Right ventricle myocardium inferior (tissue), 1 donor: ENCODE results near the gene TTC9C. TPM values are rescaled to one million over a fixed set of nuclear protein-coding genes. Genes with fewer than 3 reads are reported as not detected.
"Not testable (repeated sequence)": the region's sequence is repeated elsewhere in the genome, so short reads cannot be mapped to it uniquely, and the experiment has no call there.

ENCODE experiments used
- ATAC-seq: fragments of 200-7000 bp; cut with Tn5 transposase; one replicate; pipeline ENCODE4 v1.9.1; 2020; ENCODE audit warnings: mild to moderate bottlenecking, moderate library complexity
- DNase-seq: peaks from one replicate; pipeline ENCODE4 v3.0.0; 2021; ENCODE audit errors: missing footprints
- intact Hi-C: fragments of 100-400 bp; cut with DNase I; formaldehyde crosslinking; loops from one replicate; pipeline ENCODE4 v1.11.0; 2022
- total RNA-seq: library from RNA; stranded (reverse); fragmentation: NEBNext Ultra II Directional; extraction: Animal tissue kit (Norgen Biotek cat#: 25700); gene quantifications from one replicate; pipeline ENCODE4 v1.2.1, GENCODE V29; 2021
- donor health status: DM: no; HTN: yes; CAD: no; lungs with severe emphysema.

Gene TTC9C
- total RNA-seq, 1 donor from 2014 or later = 14.1 TPM

GRCh38 chr11:62727165-62727871, 968 bp upstream of the TTC9C start, which contains the start of gene HNRNPUL2:
TSS of gene HNRNPUL2 (minus strand) at chr11:62727457. CDS start at chr11:62727156, 301 bp downstream.
- intact Hi-C loops = loop anchor here (1.0 to 5.0 kb wide), 5 partner anchors 19 to 130 kb away; partner anchors contain the start of genes C11orf98, CSKMT, STX5 and TEX54
- DNase-seq = peak; percentile 99
- peak; percentile 94 for ATAC-seq

GRCh38 chr11:62727872-62728170, 465 bp upstream of the TTC9C start:
- intact Hi-C loops = loop anchor here (1.0 to 5.0 kb wide), 6 partner anchors 19 to 129 kb away; partner anchors contain the start of genes C11orf98, CSKMT, STX5 and TEX54

GRCh38 chr11:62730076-62730475, 1.8 kb downstream of the TTC9C start:
- intact Hi-C loops, DNase-seq, ATAC-seq: not testable (repeated sequence)

More at GRCh38 chr11:62727872-62728170, 465 bp upstream of the TTC9C start:
- ATAC-seq (peak; percentile 83), DNase-seq (no peak)

GRCh38 chr11:62732830-62733229, 4.5 kb downstream of the TTC9C start:
- ATAC-seq (no peak), DNase-seq (no peak)
- intact Hi-C loops = no loop called here

- intact Hi-C loops = no loop called here
- DNase-seq (no peak), ATAC-seq (no peak)
Observed at GRCh38 chr11:62737196-62737595, 8.9 kb downstream of the TTC9C start.

GRCh38 chr11:62747475-62748160, 19.3 kb downstream of the TTC9C start:
- DNase-seq = no peak
- intact Hi-C loops = no loop called here
- no peak for ATAC-seq

GRCh38 chr11:62749931-62750330, 21.6 kb downstream of the TTC9C start:
- DNase-seq, ATAC-seq, intact Hi-C loops: not testable (repeated sequence)

- DNase-seq (no peak), ATAC-seq (no peak)
- intact Hi-C loops = no loop called here
Observed at GRCh38 chr11:62752177-62752785, 24.0 kb downstream of the TTC9C start.

GRCh38 chr11:62752994-62753735, 24.9 kb downstream of the TTC9C start:
- intact Hi-C loops = loop anchor here (1.0 kb wide), 1 partner anchor 26 kb away; the partner anchor contains the start of gene HNRNPUL2
- DNase-seq (no peak), ATAC-seq (no peak)

- intact Hi-C loops = loop anchor here (1.0 kb wide), 1 partner anchor 27 kb away; the partner anchor contains the start of gene HNRNPUL2
- DNase-seq = peak; percentile 98
- ATAC-seq = peak; percentile 98
Observed at GRCh38 chr11:62753736-62754603, 25.7 kb downstream of the TTC9C start, which contains the start of gene ZBTB3. TSS of gene ZBTB3 (minus strand) at chr11:62754160. CDS start at chr11:62753664, 496 bp downstream.

- DNase-seq (no peak), ATAC-seq (no peak)
- intact Hi-C loops = no loop called here
Observed at GRCh38 chr11:62755086-62755615, 26.9 kb downstream of the TTC9C start.

- ATAC-seq (no peak), DNase-seq (no peak)
- intact Hi-C loops = no loop called here
Observed at GRCh38 chr11:62757846-62758788, 29.8 kb downstream of the TTC9C start.

GRCh38 chr11:62760867-62761227, 32.6 kb downstream of the TTC9C start:
- DNase-seq, ATAC-seq, intact Hi-C loops: not testable (repeated sequence)

GRCh38 chr11:62770778-62771143, 42.5 kb downstream of the TTC9C start:
- DNase-seq (no peak), ATAC-seq (peak; percentile 5)
- intact Hi-C loops = loop anchor here (1.0 kb wide), 1 partner anchor 16 kb away; no protein-coding TSS in a partner anchor

GRCh38 chr11:62771144-62772021, 43.1 kb downstream of the TTC9C start, which contains the start of gene TAF6L:
TSS of gene TAF6L (plus strand) at chr11:62771396. CDS start at chr11:62775784, 4,388 bp downstream.
- DNase-seq (peak; percentile 99), ATAC-seq (peak; percentile 98)
- intact Hi-C loops = loop anchor here (1.0 kb wide), 1 partner anchor 15 kb away; no protein-coding TSS in a partner anchor
